ENCODE data around the gene LIN54. TPM values are rescaled to one million over a fixed set of nuclear protein-coding genes. Genes with fewer than 3 reads are reported as not detected.
A peak's percentile ranks its signal among the peaks of the same experiment; 100 is the strongest.

The LIN54 gene
- total RNA-seq, 2 experiments from 2014 or later = 17.0 to 17.1 TPM

GRCh38 chr4:82899374-82900065 lies 111.1 kb downstream of the LIN54 start:
- H3K27me3 Mint-ChIP-seq (ENCODE audit: low read depth) = no peaks in the 10 kb centered on the region
- intact Hi-C loops (cut with micrococcal nuclease) = loop anchor here (1.0 to 10.0 kb wide), 13 partner anchors 8 to 1685 kb away; partner anchors contain the start of genes ABRAXAS1, CDS1, COPS4 and COQ2
- H3K4me3 Mint-ChIP-seq = no peak overlapping the region
- no peak for DNase-seq
- no peak overlapping the region for H3K27ac Mint-ChIP-seq
- CTCF ChIA-PET = interaction anchor here (0.6 to 2.1 kb wide), 6 partner anchors 75 to 381 kb away, joined by 3 to 8 read pairs (median 3); partner anchors contain the start of genes COPS4 and LIN54
- peaks cover 31% of the 10 kb centered on the region for H3K36me3 Mint-ChIP-seq (ENCODE audit: low read depth)
- no peaks in the 10 kb centered on the region for H3K9me3 Mint-ChIP-seq
- H3K4me1 Mint-ChIP-seq (ENCODE audit: low read depth) = peaks cover 37% of the 10 kb centered on the region

- Mint-ChIP-seq H3K9me3 (no peaks in the 10 kb centered on the region), H3K27me3 (ENCODE audit: low read depth) (no peaks in the 10 kb centered on the region), H3K4me1 (ENCODE audit: low read depth) (peaks cover 38% of the 10 kb centered on the region), H3K4me3 (no peak overlapping the region), H3K27ac (peak overlapping the region; percentile 66), H3K36me3 (ENCODE audit: low read depth) (peaks cover 39% of the 10 kb centered on the region)
- CTCF ChIA-PET = interaction anchor here (0.9 to 2.1 kb wide), 6 partner anchors 13 to 382 kb away, joined by 3 to 8 read pairs (median 3); partner anchors contain the start of genes COPS4 and LIN54
- peak; percentile 25 for DNase-seq
- intact Hi-C loops (cut with micrococcal nuclease) = loop anchor here (1.0 kb wide), 1 partner anchor 46 kb away; no protein-coding TSS in a partner anchor
Observed at GRCh38 chr4:82898322-82899243, 112.0 kb downstream of the LIN54 start.

- no peak for DNase-seq
- H3K4me3 Mint-ChIP-seq = no peak overlapping the region
- H3K27ac Mint-ChIP-seq = no peak overlapping the region
- H3K9me3 Mint-ChIP-seq = no peaks in the 10 kb centered on the region
- peaks cover 43% of the 10 kb centered on the region for H3K36me3 Mint-ChIP-seq (ENCODE audit: low read depth)
- H3K27me3 Mint-ChIP-seq (ENCODE audit: low read depth) = no peaks in the 10 kb centered on the region
- H3K4me1 Mint-ChIP-seq (ENCODE audit: low read depth) = peaks cover 40% of the 10 kb centered on the region
- intact Hi-C loops (cut with micrococcal nuclease) = no loop called here
- CTCF ChIA-PET = interaction anchor here (1.2 to 1.6 kb wide), 2 partner anchors 11 to 13 kb away, joined by 3 read pairs; no protein-coding TSS in a partner anchor
Observed at GRCh38 chr4:82896755-82897154, 113.9 kb downstream of the LIN54 start.

GRCh38 chr4:82893942-82894341 lies 116.7 kb downstream of the LIN54 start:
- Mint-ChIP-seq H3K36me3 (ENCODE audit: low read depth) (peaks cover 41% of the 10 kb centered on the region), H3K27me3 (ENCODE audit: low read depth) (no peaks in the 10 kb centered on the region), H3K9me3 (no peaks in the 10 kb centered on the region), H3K4me3 (no peak overlapping the region), H3K4me1 (ENCODE audit: low read depth) (peaks cover 49% of the 10 kb centered on the region), H3K27ac (peak overlapping the region; percentile 55)
- no peak for DNase-seq
- CTCF ChIA-PET = no interaction called here
- intact Hi-C loops (cut with micrococcal nuclease) = no loop called here

- H3K4me3 Mint-ChIP-seq = peak overlapping the region; percentile 13
- intact Hi-C loops (cut with micrococcal nuclease) = no loop called here
- no peak for DNase-seq
- no peaks in the 10 kb centered on the region for H3K27me3 Mint-ChIP-seq (ENCODE audit: low read depth)
- CTCF ChIA-PET = no interaction called here
- peaks cover 30% of the 10 kb centered on the region for H3K36me3 Mint-ChIP-seq (ENCODE audit: low read depth)
- H3K9me3 Mint-ChIP-seq = no peaks in the 10 kb centered on the region
- H3K4me1 Mint-ChIP-seq (ENCODE audit: low read depth) = peaks cover 48% of the 10 kb centered on the region
- no peak overlapping the region for H3K27ac Mint-ChIP-seq
Observed at GRCh38 chr4:82892467-82892802, 118.2 kb downstream of the LIN54 start.

GRCh38 chr4:82891707-82892466 lies 118.7 kb downstream of the LIN54 start:
- CTCF ChIA-PET = no interaction called here
- peak overlapping the region; percentile 89 for H3K27ac Mint-ChIP-seq
- H3K27me3 Mint-ChIP-seq (ENCODE audit: low read depth) = no peaks in the 10 kb centered on the region
- no peaks in the 10 kb centered on the region for H3K9me3 Mint-ChIP-seq
- peaks cover 26% of the 10 kb centered on the region for H3K36me3 Mint-ChIP-seq (ENCODE audit: low read depth)
- DNase-seq = no peak
- peaks cover 48% of the 10 kb centered on the region for H3K4me1 Mint-ChIP-seq (ENCODE audit: low read depth)
- H3K4me3 Mint-ChIP-seq = peak overlapping the region; percentile 81
- intact Hi-C loops (cut with micrococcal nuclease) = loop anchor here (1.0 to 2.0 kb wide), 8 partner anchors 8 to 461 kb away; partner anchors contain the start of genes COPS4, ENOPH1, HNRNPDL and THAP9

- no peaks in the 10 kb centered on the region for H3K9me3 Mint-ChIP-seq
- CTCF ChIA-PET = interaction anchor here (0.6 to 1.4 kb wide), 3 partner anchors 39 to 580 kb away, joined by 3 read pairs; no protein-coding TSS in a partner anchor
- peak within 1 kb of the TSS; percentile 89 for H3K27ac Mint-ChIP-seq
- intact Hi-C loops (cut with micrococcal nuclease) = loop anchor here (1.0 to 2.0 kb wide), 8 partner anchors 9 to 460 kb away; partner anchors contain the start of genes COPS4, ENOPH1, HNRNPDL and THAP9
- H3K27me3 Mint-ChIP-seq (ENCODE audit: low read depth) = no peaks in the 10 kb centered on the region
- peak; percentile 98 for DNase-seq
- H3K4me1 Mint-ChIP-seq (ENCODE audit: low read depth) = peaks cover 49% of the 10 kb centered on the region
- H3K4me3 Mint-ChIP-seq = peak within 1 kb of the TSS; percentile 81
- peaks cover 23% of the 10 kb centered on the region for H3K36me3 Mint-ChIP-seq (ENCODE audit: low read depth)
Observed at GRCh38 chr4:82890901-82891706, 119.5 kb downstream of the LIN54 start, which contains the start of gene SEC31A. Gene SEC31A (minus strand): TSS chr4:82891153. CDS start chr4:82881936, 9,217 bp downstream.

- H3K4me3 Mint-ChIP-seq = peak overlapping the region; percentile 81
- CTCF ChIA-PET = interaction anchor here (0.9 to 1.4 kb wide), 2 partner anchors 38 to 49 kb away, joined by 3 read pairs; no protein-coding TSS in a partner anchor
Observed at GRCh38 chr4:82890528-82890900, 120.1 kb downstream of the LIN54 start.

GRCh38 chr4:82889287-82889686 lies 121.3 kb downstream of the LIN54 start:
- Mint-ChIP-seq H3K27ac (no peak overlapping the region), H3K27me3 (ENCODE audit: low read depth) (no peaks in the 10 kb centered on the region), H3K4me1 (ENCODE audit: low read depth) (peaks cover 53% of the 10 kb centered on the region), H3K4me3 (peak overlapping the region; percentile 81), H3K36me3 (ENCODE audit: low read depth) (peaks cover 10% of the 10 kb centered on the region), H3K9me3 (no peaks in the 10 kb centered on the region)
- no peak for DNase-seq
- intact Hi-C loops (cut with micrococcal nuclease) = no loop called here
- CTCF ChIA-PET = interaction anchor here (0.7 to 1.2 kb wide), 3 partner anchors 10 to 37 kb away, joined by 3 to 6 read pairs (median 3); no protein-coding TSS in a partner anchor

More at GRCh38 chr4:82890528-82890900, 120.1 kb downstream of the LIN54 start:
- Mint-ChIP-seq H3K27me3 (ENCODE audit: low read depth) (no peaks in the 10 kb centered on the region), H3K9me3 (no peaks in the 10 kb centered on the region), H3K4me1 (ENCODE audit: low read depth) (peaks cover 52% of the 10 kb centered on the region), H3K36me3 (ENCODE audit: low read depth) (peaks cover 18% of the 10 kb centered on the region), H3K27ac (peak overlapping the region; percentile 89)
- intact Hi-C loops (cut with micrococcal nuclease) = loop anchor here (2.0 kb wide), 4 partner anchors 14 to 460 kb away; partner anchors contain the start of genes ENOPH1 and HNRNPDL
- DNase-seq = no peak

- Mint-ChIP-seq H3K9me3 (no peaks in the 10 kb centered on the region), H3K27ac (no peak overlapping the region), H3K36me3 (ENCODE audit: low read depth) (peaks cover 4% of the 10 kb centered on the region), H3K4me3 (no peak overlapping the region), H3K4me1 (ENCODE audit: low read depth) (peaks cover 41% of the 10 kb centered on the region), H3K27me3 (ENCODE audit: low read depth) (no peaks in the 10 kb centered on the region)
- DNase-seq = no peak
- CTCF ChIA-PET = interaction anchor here (0.6 to 1.1 kb wide), 3 partner anchors 21 to 149 kb away, joined by 3 to 5 read pairs (median 3); no protein-coding TSS in a partner anchor
- intact Hi-C loops (cut with micrococcal nuclease) = no loop called here
Observed at GRCh38 chr4:82886147-82886942, 124.3 kb downstream of the LIN54 start.
